CD14-positive monocyte (primary cell): ENCODE data around the gene MYOZ3. TPM values are rescaled to one million over a fixed set of nuclear protein-coding genes. Genes with fewer than 3 reads are reported as not detected.

Experiments used
- DNase-seq, 3 donors: peaks; one replicate each; pipeline ENCODE4 v3.0.0-alpha.2; 2011 to 2022
- H2AFZ ChIP-seq: 2 replicates; pipeline ENCODE4 v1.6.0; 2012; ENCODE audit warnings: mild to moderate bottlenecking, low read depth, low read length, inconsistent platforms; ENCODE audit not compliant: insufficient read depth, poor library complexity, severe bottlenecking
- H3K27ac ChIP-seq, 2 donors: 1 replicate in 1 of 2; 2 replicates in 1 of 2; pipeline ENCODE4 v1.5.1; 2012 to 2013; ENCODE audit warnings: low read length in 2 of 2, control low read depth in 1 of 2, inconsistent platforms in 1 of 2, low read depth in 1 of 2, mild to moderate bottlenecking in 1 of 2
- H3K27me3 ChIP-seq, 2 donors: one replicate each; pipeline versions ENCODE4 v1.6.0 to v1.6.1; 2011 to 2013; ENCODE audit warnings: low read length in 2 of 2; ENCODE audit not compliant: control insufficient read depth in 2 of 2, insufficient read depth in 2 of 2
- H3K36me3 ChIP-seq, 2 donors: replicated peaks in 1 of 2; 1 replicate in 1 of 2; 2 replicates in 1 of 2; pipeline versions ENCODE4 v1.5.1 to v1.6.1; 2012 to 2013; ENCODE audit warnings: low read length in 2 of 2, control low read depth in 1 of 2, inconsistent platforms in 1 of 2, mild to moderate bottlenecking in 1 of 2; ENCODE audit not compliant: insufficient read depth in 2 of 2, control insufficient read depth in 1 of 2
- H3K4me1 ChIP-seq, 2 donors: 1 replicate in 1 of 2; 2 replicates in 1 of 2; pipeline versions ENCODE4 v1.5.1 to v1.6.1; 2012 to 2013; ENCODE audit warnings: low read length in 2 of 2, control low read depth in 1 of 2, inconsistent platforms in 1 of 2, mild to moderate bottlenecking in 1 of 2, moderate library complexity in 1 of 2; ENCODE audit not compliant: insufficient read depth in 2 of 2, control insufficient read depth in 1 of 2
- H3K4me2 ChIP-seq: replicated peaks from 2 replicates; pipeline ENCODE3; 2012; ENCODE audit warnings: low read length, moderate library complexity, mild to moderate bottlenecking; ENCODE audit not compliant: poor library complexity, severe bottlenecking; ENCODE audit errors: extremely low read depth
- H3K4me3 ChIP-seq, 3 experiments: fragments of 200-600 bp in 1 of 3; sonication (generic) in 1 of 3; replicated peaks in 1 of 3; 1 replicate in 2 of 3; 2 replicates in 1 of 3; pipeline ENCODE4 v1.5.1; 2011 to 2013; ENCODE audit warnings: low read length in 3 of 3, mild to moderate bottlenecking in 3 of 3, control low read depth in 2 of 3, low read depth in 2 of 3, inconsistent platforms in 1 of 3, moderate library complexity in 1 of 3
- H3K79me2 ChIP-seq: 2 replicates; pipeline ENCODE4 v1.6.0; 2012; ENCODE audit warnings: mild to moderate bottlenecking, control low read depth, inconsistent platforms, low read length, moderate library complexity; ENCODE audit not compliant: insufficient read depth
- H3K9ac ChIP-seq: 2 replicates; pipeline ENCODE4 v1.6.0; 2017; ENCODE audit warnings: low read length, mild to moderate bottlenecking; ENCODE audit not compliant: insufficient read depth, poor library complexity, severe bottlenecking
- H3K9me3 ChIP-seq, 2 donors: replicated peaks in 1 of 2; 1 replicate in 1 of 2; 2 replicates in 1 of 2; pipeline versions ENCODE4 v1.5.1 to v1.6.1; 2012 to 2013; ENCODE audit warnings: low read length in 2 of 2, control low read depth in 1 of 2; ENCODE audit not compliant: control insufficient read depth in 1 of 2, insufficient read depth in 1 of 2
- H4K20me1 ChIP-seq: 2 replicates; pipeline ENCODE4 v1.6.0; 2012; ENCODE audit warnings: mild to moderate bottlenecking, low read length, control low read depth, moderate library complexity; ENCODE audit not compliant: insufficient read depth
- H3K27ac Mint-ChIP-seq, 7 donors: one replicate each; pipeline ENCODE4 v1.8.0; 2020; ENCODE audit warnings: mild to moderate bottlenecking in 7 of 7, mixed read lengths in 7 of 7, moderate library complexity in 6 of 7, inconsistent platforms in 2 of 7
- H3K27me3 Mint-ChIP-seq, 3 donors: one replicate each; pipeline ENCODE4 v1.8.0; 2021 to 2022; ENCODE audit warnings: low read depth in 3 of 3, mild to moderate bottlenecking in 3 of 3, mixed read lengths in 3 of 3, moderate library complexity in 3 of 3, inconsistent platforms in 1 of 3
- H3K36me3 Mint-ChIP-seq, 2 donors: one replicate each; pipeline ENCODE4 v1.8.0; 2020; ENCODE audit warnings: mixed read lengths in 2 of 2, inconsistent platforms in 1 of 2, mild to moderate bottlenecking in 1 of 2
- H3K4me1 Mint-ChIP-seq: one replicate; pipeline ENCODE4 v1.8.0; 2020; ENCODE audit warnings: mild to moderate bottlenecking, mixed read lengths
- H3K4me3 Mint-ChIP-seq, 2 donors: one replicate each; pipeline ENCODE4 v1.8.0; 2020; ENCODE audit warnings: mild to moderate bottlenecking in 2 of 2, mixed read lengths in 2 of 2, moderate library complexity in 1 of 2
- H3K9me3 Mint-ChIP-seq, 7 donors: one replicate each; pipeline ENCODE4 v1.8.0; 2020 to 2022; ENCODE audit warnings: mixed read lengths in 7 of 7, mild to moderate bottlenecking in 6 of 7, moderate library complexity in 6 of 7, inconsistent platforms in 2 of 7
- WGBS: methylation state at CpG from one replicate; pipeline ENCODE4 v1.1.5; 2013; ENCODE audit warnings: missing lambda C conversion rate; ENCODE audit not compliant: insufficient coverage; 5-methylcytosine and 5-hydroxymethylcytosine counted together
- intact Hi-C, 2 donors: fragments of 100-400 bp; cut with micrococcal nuclease; formaldehyde crosslinking; loops; one replicate each; pipeline versions ENCODE4 v1.15.0 to v1.15.1; 2023
- polyA plus RNA-seq, 3 donors: library from polyadenylated mRNA; depleted of rRNA in 1 of 3; unstranded in 2 of 3; stranded (reverse) in 1 of 3; fragments of 300-500 nt in 2 of 3; fragments of >200 nt in 1 of 3; fragmentation: Illumina TruSeq in 2 of 3; gene quantifications; 1 replicate in 2 of 3; 2 replicates in 1 of 3; pipeline ENCODE4 v1.2.3, GENCODE V29; 2012 to 2021
- TF ChIP-seq, protein P1 (sequence below): fragments of 200-600 bp; IDR thresholded peaks from one replicate; pipeline ENCODE4 v1.8.0; 2022; ENCODE audit warnings: antibody characterized with exemption, mild to moderate bottlenecking

Gene MYOZ3
- polyA plus RNA-seq, 3 donors = not detected

GRCh38 chr5:150618163-150618562, 42.9 kb upstream of the MYOZ3 start:
- 93% methylated on average over 3 of the region's 9 CpGs for WGBS
- TF ChIP-seq, protein P1, sequence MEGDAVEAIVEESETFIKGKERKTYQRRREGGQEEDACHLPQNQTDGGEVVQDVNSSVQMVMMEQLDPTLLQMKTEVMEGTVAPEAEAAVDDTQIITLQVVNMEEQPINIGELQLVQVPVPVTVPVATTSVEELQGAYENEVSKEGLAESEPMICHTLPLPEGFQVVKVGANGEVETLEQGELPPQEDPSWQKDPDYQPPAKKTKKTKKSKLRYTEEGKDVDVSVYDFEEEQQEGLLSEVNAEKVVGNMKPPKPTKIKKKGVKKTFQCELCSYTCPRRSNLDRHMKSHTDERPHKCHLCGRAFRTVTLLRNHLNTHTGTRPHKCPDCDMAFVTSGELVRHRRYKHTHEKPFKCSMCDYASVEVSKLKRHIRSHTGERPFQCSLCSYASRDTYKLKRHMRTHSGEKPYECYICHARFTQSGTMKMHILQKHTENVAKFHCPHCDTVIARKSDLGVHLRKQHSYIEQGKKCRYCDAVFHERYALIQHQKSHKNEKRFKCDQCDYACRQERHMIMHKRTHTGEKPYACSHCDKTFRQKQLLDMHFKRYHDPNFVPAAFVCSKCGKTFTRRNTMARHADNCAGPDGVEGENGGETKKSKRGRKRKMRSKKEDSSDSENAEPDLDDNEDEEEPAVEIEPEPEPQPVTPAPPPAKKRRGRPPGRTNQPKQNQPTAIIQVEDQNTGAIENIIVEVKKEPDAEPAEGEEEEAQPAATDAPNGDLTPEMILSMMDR = no peak
- intact Hi-C loops = no loop called here
- Histone ChIP-seq H3K27ac (no peak overlapping the region), H3K9me3 (no peaks in the 10 kb centered on the region), H3K27me3 (no peaks in the 10 kb centered on the region), H2AFZ (no peak overlapping the region), H3K4me1 (no peaks in the 10 kb centered on the region), H4K20me1 (no peaks in the 10 kb centered on the region), H3K79me2 (no peaks in the 10 kb centered on the region), H3K9ac (no peak overlapping the region), H3K36me3 (no peaks in the 10 kb centered on the region), H3K4me3 (no peak overlapping the region), H3K4me2 (no peak overlapping the region)
- Mint-ChIP-seq H3K36me3 (peaks cover 0 to 1% of the 10 kb centered on the region in 2 donors), H3K27ac (no peak overlapping the region), H3K9me3 (no peaks in the 10 kb centered on the region), H3K4me3 (no peak overlapping the region), H3K27me3 (peaks cover 5 to 11% (median 11%) of the 10 kb centered on the region in 3 donors), H3K4me1 (peaks cover 1% of the 10 kb centered on the region)
- DNase-seq = no peak

DNA sequence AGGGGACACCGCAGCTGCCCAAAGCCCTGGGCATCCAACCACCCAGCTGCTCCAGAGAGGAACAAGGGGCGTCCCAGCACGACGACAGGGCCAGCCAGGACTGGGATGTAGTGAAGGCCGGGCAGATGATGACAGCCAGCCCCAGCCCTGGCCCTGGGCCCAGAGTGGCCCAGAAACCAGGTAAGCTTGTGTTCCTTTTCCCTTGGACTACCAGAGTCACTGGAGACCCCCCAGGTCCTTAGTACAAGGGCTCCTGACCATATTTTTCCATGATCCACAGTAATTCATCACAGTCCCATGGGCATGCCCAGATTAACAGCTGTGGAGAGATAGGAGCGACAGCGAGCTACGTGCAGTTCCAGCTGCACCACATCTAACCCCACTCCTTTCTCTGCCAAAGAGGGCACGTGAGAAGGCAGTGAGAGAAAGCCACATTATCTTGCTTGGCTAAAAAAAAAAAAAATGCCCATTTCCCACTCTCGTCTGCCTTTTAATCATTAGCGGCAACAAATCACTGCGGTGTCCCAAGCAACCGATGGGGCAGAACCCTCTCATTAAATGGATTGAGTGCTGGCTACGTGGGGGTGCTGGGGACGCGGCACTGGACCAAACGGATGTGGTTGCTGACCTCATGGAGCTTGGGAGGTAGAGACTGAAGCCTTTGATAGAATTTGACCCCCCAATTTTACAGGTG, 42.3 kb upstream of the MYOZ3 start:
- no peaks in the 10 kb centered on the region for H3K9me3 Mint-ChIP-seq
- no peaks in the 10 kb centered on the region for H3K36me3 ChIP-seq
- H3K4me1 Mint-ChIP-seq = peaks cover 7% of the 10 kb centered on the region
- H4K20me1 ChIP-seq = no peaks in the 10 kb centered on the region
- H3K4me1 ChIP-seq = peaks cover 4% of the 10 kb centered on the region in 2 donors
- H3K27ac Mint-ChIP-seq = no peak overlapping the region
- H3K27me3 Mint-ChIP-seq = peaks cover 4 to 17% (median 9%) of the 10 kb centered on the region in 3 donors
- no peak overlapping the region for H2AFZ ChIP-seq
- no peak for DNase-seq
- intact Hi-C loops = no loop called here
- peaks cover 0 to 5% of the 10 kb centered on the region in 2 donors for H3K27me3 ChIP-seq
- H3K36me3 Mint-ChIP-seq = peaks cover 0 to 2% of the 10 kb centered on the region in 2 donors
- H3K9me3 ChIP-seq = no peaks in the 10 kb centered on the region
- WGBS = 99% methylated on average over 10 of the region's 17 CpGs
- H3K79me2 ChIP-seq = no peaks in the 10 kb centered on the region
- no peak overlapping the region for H3K27ac ChIP-seq
- H3K9ac ChIP-seq = no peak overlapping the region
- no peak overlapping the region for H3K4me2 ChIP-seq
- no peak overlapping the region for H3K4me3 Mint-ChIP-seq
- TF ChIP-seq, protein P1 = no peak
- H3K4me3 ChIP-seq = no peak overlapping the region
